HEK293 (cell line): ENCODE results near the gene RPS15.

Experiments
- CTCF ChIP-seq: fragments of 450-650 bp; formaldehyde crosslinking; IDR thresholded peaks from 2 replicates; pipeline ENCODE4 v1.5.1; 2016; ENCODE audit warnings: missing biosample characterization, missing genetic modification characterization
- YY1 ChIP-seq: fragments of 450-650 bp; formaldehyde crosslinking; IDR thresholded peaks from 2 replicates; pipeline ENCODE4 v1.5.1; 2018; ENCODE audit warnings: missing biosample characterization, missing genetic modification characterization
- ZNF112 ChIP-seq: fragments of 450-650 bp; formaldehyde crosslinking; IDR thresholded peaks from 2 replicates; pipeline ENCODE4 v1.5.0; 2017; ENCODE audit warnings: missing biosample characterization, missing genetic modification characterization
- ZNF184 ChIP-seq: fragments of 450-650 bp; IDR thresholded peaks from 2 replicates; pipeline ENCODE4 v1.5.1; 2018; ENCODE audit warnings: missing biosample characterization, mild to moderate bottlenecking, missing genetic modification characterization
- ZNF707 ChIP-seq: fragments of 450-650 bp; formaldehyde crosslinking; IDR thresholded peaks from 2 replicates; pipeline ENCODE4 v1.5.1; 2016; ENCODE audit warnings: missing biosample characterization, missing genetic modification characterization
- ZXDB ChIP-seq: fragments of 450-650 bp; formaldehyde crosslinking; IDR thresholded peaks from 2 replicates; pipeline ENCODE4 v1.5.1; 2016; ENCODE audit warnings: missing biosample characterization, missing genetic modification characterization
- TF ChIP-seq, protein P1 (sequence below): fragments of 450-650 bp; formaldehyde crosslinking; IDR thresholded peaks from 2 replicates; pipeline ENCODE4 v1.5.1; 2016; ENCODE audit warnings: missing biosample characterization, missing genetic modification characterization

- no peak for TF ChIP-seq CTCF
- TF ChIP-seq, protein P1, sequence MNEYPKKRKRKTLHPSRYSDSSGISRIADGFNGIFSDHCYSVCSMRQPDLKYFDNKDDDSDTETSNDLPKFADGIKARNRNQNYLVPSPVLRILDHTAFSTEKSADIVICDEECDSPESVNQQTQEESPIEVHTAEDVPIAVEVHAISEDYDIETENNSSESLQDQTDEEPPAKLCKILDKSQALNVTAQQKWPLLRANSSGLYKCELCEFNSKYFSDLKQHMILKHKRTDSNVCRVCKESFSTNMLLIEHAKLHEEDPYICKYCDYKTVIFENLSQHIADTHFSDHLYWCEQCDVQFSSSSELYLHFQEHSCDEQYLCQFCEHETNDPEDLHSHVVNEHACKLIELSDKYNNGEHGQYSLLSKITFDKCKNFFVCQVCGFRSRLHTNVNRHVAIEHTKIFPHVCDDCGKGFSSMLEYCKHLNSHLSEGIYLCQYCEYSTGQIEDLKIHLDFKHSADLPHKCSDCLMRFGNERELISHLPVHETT = no peak
- no peak for TF ChIP-seq YY1 (tag by site-specific recombination)
- TF ChIP-seq ZNF184 (tag by site-specific recombination) = no peak
- no peak for TF ChIP-seq ZNF707 (tag by site-specific recombination)
- no peak for TF ChIP-seq ZXDB (tag by site-specific recombination)
- no peak for TF ChIP-seq ZNF112 (tag by site-specific recombination)
Measured at GRCh38 chr19:1417681-1418495, 20.3 kb upstream of the RPS15 start.
